GM19468 (cell line): ENCODE data around the gene KAZN.

Experiments
- ATAC-seq: cut with Tn5 transposase; IDR thresholded peaks from one replicate; pipeline ENCODE4 v1.9.1; 2021; ENCODE audit warnings: mild to moderate bottlenecking, moderate library complexity, moderate number of reproducible peaks; ENCODE audit not compliant: unreplicated experiment; ENCODE audit errors: extremely low read depth

KAZN gene

GRCh38 chr1:15055736-15056415, 457.4 kb downstream of the KAZN start:
- ATAC-seq, result no peak

GRCh38 chr1:15056515-15057285, 458.2 kb downstream of the KAZN start:
- ATAC-seq, result no peak

- ATAC-seq, result no peak
Observed at GRCh38 chr1:15057834-15058233, 459.3 kb downstream of the KAZN start.

GRCh38 chr1:15058261-15058660, 459.8 kb downstream of the KAZN start:
- ATAC-seq, result no peak

DNA sequence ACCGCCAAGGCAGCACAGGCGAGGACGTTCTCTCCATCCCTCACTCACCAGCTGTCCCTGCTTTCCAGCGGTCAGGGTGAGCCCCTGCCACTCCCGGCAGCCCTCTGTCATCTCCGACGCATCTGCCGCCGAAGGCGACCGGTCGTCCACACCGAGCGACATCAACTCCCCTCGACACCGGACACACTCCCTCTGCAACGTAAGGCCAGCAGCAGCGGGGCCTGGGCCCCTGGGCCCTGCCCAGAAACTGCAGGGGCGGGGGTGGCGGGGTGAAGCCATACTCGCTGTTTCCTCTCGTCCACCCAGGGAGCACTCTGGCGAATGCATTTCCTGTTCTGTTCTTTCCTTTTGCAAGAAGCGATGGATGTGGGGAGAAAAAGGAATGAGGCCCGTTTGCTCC, 461.6 kb downstream of the KAZN start:
- no peak for ATAC-seq

GRCh38 chr1:15062479-15063099, 464.1 kb downstream of the KAZN start:
- ATAC-seq, result no peak

DNA sequence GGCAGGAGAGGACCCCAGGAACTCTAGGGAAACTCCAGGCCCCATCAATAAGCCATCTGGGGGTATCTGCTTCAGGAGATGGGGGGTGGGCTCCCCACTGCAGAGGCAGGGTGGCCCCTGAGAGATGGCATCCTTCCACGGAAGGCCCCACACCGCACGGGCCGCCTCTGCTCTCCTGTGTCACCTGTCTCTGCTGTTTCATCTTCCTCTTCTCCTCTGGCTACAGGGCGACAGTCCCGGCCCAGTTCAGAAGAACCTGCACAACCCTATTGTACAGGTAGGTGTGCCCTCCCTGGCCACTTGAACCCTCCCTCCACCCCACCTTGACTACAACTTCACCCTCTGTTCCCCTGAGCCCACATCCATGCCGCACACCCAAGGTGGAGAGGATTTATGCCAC, 464.9 kb downstream of the KAZN start:
- no peak for ATAC-seq

- no peak for ATAC-seq
Observed at GRCh38 chr1:15063783-15064182, 465.3 kb downstream of the KAZN start.

- no peak for ATAC-seq
Observed at GRCh38 chr1:15064217-15064929, 465.9 kb downstream of the KAZN start.

DNA sequence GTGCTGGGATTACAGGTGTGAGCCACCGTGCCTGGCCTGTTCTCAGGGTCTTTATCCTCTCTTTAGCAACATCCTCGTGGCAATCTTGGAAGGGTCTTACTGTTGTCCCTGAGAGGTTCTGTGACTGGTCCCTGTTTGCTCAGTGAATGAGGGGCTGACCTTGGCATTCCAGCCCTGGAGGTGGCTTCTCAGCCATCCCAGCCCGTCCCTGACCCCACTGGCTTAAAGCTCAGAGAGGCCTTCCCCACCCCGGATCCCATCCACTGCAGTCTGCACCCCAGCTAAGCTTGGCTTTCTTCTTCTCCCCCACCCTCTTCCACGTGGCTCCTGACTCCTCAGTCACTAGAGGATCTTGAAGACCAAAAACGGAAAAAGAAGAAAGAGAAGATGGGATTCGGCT, 466.8 kb downstream of the KAZN start:
- no peak for ATAC-seq

- ATAC-seq, result no peak
Observed at GRCh38 chr1:15065736-15066135, 467.3 kb downstream of the KAZN start.

GRCh38 chr1:15066191-15066590, 467.7 kb downstream of the KAZN start:
- no peak for ATAC-seq

GRCh38 chr1:15067148-15067547, 468.7 kb downstream of the KAZN start:
- no peak for ATAC-seq

GRCh38 chr1:15068152-15068551, 469.7 kb downstream of the KAZN start:
- ATAC-seq, result no peak

GRCh38 chr1:15068997-15069396, 470.5 kb downstream of the KAZN start:
- ATAC-seq, result no peak

- no peak for ATAC-seq
Observed at GRCh38 chr1:15070145-15070748, 471.8 kb downstream of the KAZN start.

DNA sequence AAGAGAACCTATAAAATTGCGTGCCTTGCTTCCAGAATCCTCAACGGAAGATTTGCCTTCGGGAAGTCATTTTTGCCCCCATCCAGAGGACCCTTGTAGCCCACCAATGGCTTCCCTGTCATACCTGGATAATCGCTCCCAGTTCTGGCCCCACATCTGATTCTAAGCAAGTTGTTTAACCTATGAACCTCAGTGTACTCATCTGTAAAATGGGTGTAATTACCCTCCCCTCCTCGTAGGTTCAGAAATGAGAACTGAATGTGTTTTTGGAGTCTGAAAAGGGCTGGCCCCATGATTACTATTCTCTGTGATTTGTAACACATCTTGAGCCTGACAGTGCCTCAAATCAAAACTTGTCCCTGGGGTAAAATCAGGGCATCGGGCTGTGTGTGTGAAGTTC, 473.5 kb downstream of the KAZN start:
- ATAC-seq, result no peak

DNA sequence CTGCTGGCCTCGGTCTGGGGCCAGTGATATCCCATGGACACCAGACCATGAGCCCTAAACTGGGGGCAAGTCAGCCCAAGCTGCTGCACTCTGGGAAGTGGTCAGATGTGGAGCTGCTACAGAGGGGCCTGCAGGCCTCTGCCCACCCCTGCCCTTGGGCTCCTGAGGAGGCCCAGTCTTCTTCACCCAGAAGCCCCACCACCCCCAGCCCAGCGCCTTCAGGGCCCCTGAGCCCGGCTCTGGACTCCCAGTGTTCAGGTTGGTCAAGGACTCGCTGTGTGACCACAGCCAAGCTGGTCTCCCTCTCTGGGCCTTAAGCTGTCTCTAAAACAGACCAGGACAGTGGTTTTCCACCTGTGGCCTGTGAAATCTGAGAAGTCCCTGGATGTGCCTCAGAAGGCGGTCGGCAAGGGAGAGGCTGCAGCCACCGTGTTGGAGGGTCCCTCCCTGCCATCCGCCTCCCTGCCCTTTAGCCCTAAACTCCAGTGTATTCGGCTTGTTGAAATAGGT, 475.4 kb downstream of the KAZN start:
- ATAC-seq, result no peak

DNA sequence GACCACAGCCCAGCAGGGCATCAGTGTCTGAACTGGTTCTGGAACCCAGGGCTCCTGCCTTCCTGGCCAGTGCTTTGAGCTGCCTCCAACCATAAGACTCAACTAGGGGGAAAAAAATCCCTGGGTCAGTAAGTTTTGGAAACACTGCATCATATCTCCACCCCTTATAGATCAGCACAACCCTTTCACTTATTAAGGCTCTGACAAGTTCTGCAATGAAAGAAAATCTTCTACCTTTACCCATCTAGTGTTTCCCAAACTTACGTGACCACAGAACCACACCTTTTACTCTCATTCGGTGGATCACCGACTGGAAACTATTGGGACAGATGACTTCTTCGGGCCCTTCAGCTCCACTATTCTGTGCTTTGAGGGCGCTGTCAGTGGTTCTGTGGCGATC, 476.7 kb downstream of the KAZN start:
- no peak for ATAC-seq

DNA sequence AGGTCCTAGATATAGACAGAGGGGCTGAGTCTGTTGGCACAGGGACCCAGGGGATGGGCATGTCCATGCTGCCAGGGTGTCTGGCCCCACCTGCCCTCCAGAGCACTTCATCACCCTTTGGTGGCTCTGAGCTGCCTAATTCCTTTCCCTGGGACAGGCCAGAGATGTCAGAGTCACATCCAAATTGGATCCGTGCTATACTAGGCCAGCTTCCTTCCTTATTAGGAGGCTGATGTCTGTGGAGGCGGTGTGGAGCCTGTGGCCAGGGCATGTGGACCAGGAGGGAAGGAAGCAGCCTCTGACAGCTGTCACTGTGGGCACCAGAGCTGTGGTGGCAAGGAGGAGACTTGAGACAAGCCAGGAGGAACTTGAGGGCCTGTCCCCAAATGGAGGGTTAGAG, 477.3 kb downstream of the KAZN start:
- ATAC-seq, result no peak
